ENCODE measurements around the gene KCNC4.

DNA sequence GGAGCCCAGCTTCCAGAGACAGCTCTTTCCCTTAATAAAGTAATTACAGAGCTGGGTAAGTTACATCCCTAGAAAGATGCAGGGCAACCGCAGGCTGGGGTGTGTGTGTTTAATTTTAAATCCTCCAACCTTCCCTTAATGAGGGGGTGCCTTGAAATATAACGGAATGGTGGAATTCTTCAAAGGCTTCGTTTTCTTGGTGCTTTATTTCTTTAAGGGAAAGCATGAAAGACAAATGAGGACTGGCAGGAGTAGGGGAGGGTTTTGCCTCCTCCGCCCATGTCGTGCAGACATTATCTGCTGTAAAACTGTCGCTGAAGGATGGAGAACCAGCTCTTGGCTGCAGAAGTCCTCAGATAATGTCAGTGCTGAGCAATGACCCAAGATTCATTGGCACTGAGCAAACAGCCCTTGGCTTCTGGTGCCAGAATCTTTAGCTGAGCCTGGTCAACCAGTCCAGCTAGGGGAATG, 44.3 kb upstream of the KCNC4 start:
- TF ChIP-seq, protein P1, sequence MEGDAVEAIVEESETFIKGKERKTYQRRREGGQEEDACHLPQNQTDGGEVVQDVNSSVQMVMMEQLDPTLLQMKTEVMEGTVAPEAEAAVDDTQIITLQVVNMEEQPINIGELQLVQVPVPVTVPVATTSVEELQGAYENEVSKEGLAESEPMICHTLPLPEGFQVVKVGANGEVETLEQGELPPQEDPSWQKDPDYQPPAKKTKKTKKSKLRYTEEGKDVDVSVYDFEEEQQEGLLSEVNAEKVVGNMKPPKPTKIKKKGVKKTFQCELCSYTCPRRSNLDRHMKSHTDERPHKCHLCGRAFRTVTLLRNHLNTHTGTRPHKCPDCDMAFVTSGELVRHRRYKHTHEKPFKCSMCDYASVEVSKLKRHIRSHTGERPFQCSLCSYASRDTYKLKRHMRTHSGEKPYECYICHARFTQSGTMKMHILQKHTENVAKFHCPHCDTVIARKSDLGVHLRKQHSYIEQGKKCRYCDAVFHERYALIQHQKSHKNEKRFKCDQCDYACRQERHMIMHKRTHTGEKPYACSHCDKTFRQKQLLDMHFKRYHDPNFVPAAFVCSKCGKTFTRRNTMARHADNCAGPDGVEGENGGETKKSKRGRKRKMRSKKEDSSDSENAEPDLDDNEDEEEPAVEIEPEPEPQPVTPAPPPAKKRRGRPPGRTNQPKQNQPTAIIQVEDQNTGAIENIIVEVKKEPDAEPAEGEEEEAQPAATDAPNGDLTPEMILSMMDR (IDR thresholded peaks at IDR 0.05) = no peak
- TF ChIP-seq POLR2A (IDR thresholded peaks at IDR 0.05) = no peak

Measured in thyroid gland (tissue), 4 donors.